Left lung (tissue), 10 donors: ENCODE data around the gene DCC. TPM values are rescaled to one million over a fixed set of nuclear protein-coding genes. Genes with fewer than 3 reads are reported as not detected.

ENCODE experiments used
- ATAC-seq: fragments of 200-7000 bp; cut with Tn5 transposase; one replicate; pipeline ENCODE4 v1.9.1; 2020; ENCODE audit warnings: moderate library complexity
- DNase-seq, 4 donors: peaks; one replicate each; pipeline ENCODE4 v3.0.0-alpha.2; 2013 to 2020
- H3K27ac ChIP-seq, 2 donors: fragments of 200-600 bp; sonication (generic) in 1 of 2; one replicate each; pipeline versions ENCODE4 v1.5.0 to v1.8.0; 2020 to 2021
- H3K27me3 ChIP-seq, 2 donors: fragments of 200-600 bp; sonication (generic) in 1 of 2; one replicate each; pipeline versions ENCODE4 v1.5.0 to v1.8.0; 2020 to 2021
- H3K36me3 ChIP-seq, 2 donors: fragments of 200-600 bp; sonication (generic) in 1 of 2; one replicate each; pipeline versions ENCODE4 v1.5.0 to v1.8.0; 2020 to 2021
- H3K4me1 ChIP-seq, 2 donors: fragments of 200-600 bp; one replicate each; pipeline ENCODE4 v1.8.0; 2021
- H3K4me3 ChIP-seq, 2 donors: fragments of 200-600 bp; sonication (generic) in 1 of 2; one replicate each; pipeline versions ENCODE4 v1.5.0 to v1.8.0; 2020 to 2021; ENCODE audit warnings: mild to moderate bottlenecking in 1 of 2
- H3K9me3 ChIP-seq, 2 donors: fragments of 200-600 bp; sonication (generic) in 1 of 2; one replicate each; pipeline versions ENCODE4 v1.5.0 to v1.8.0; 2020 to 2021
- CTCF ChIP-seq, 2 donors: fragments of 200-600 bp; sonication (generic) in 1 of 2; IDR thresholded peaks; one replicate each; pipeline versions ENCODE4 v1.5.0 to v1.8.0; 2021; ENCODE audit warnings: antibody characterized with exemption in 2 of 2
- intact Hi-C, 2 donors: fragments of 100-400 bp; cut with DNase I; formaldehyde crosslinking; loops; one replicate each; pipeline versions ENCODE4 v1.11.2 to v1.14.2; 2022
- polyA plus RNA-seq, 6 donors: library from polyadenylated mRNA; unstranded; fragments of 120-200 nt; gene quantifications; one replicate each; pipeline ENCODE4 v1.2.1, GENCODE V29; 2013; ENCODE audit not compliant: insufficient read length in 6 of 6
- total RNA-seq, 2 donors: library from RNA; stranded (reverse); fragmentation: NEBNext Ultra II Directional; extraction: Animal tissue kit (Norgen Biotek cat#: 25700); gene quantifications; one replicate each; pipeline ENCODE4 v1.2.1, GENCODE V29; 2021
- donor health status: DM: no; HTN: yes; CAD: no.
- donor health status: DM: no; HTN: no; CAD: no.

Gene DCC
- total and polyA plus RNA-seq, 8 donors, result 0.61 to 3.5 (median 2.1) TPM

GRCh38 chr18:53224128-53224778 lies 884.3 kb downstream of the DCC start:
- H3K36me3 ChIP-seq, result no peaks in the 10 kb centered on the region
- H3K27ac ChIP-seq, result no peak overlapping the region
- no peak for DNase-seq
- no peaks in the 10 kb centered on the region for H3K9me3 ChIP-seq
- H3K4me1 ChIP-seq, result no peaks in the 10 kb centered on the region
- TF ChIP-seq CTCF (IDR thresholded peaks at IDR 0.05), result no peak
- no peak overlapping the region for H3K4me3 ChIP-seq
- ATAC-seq, result no peak
- intact Hi-C loops, result no loop called here
- H3K27me3 ChIP-seq, result no peaks in the 10 kb centered on the region

- Histone ChIP-seq H3K27ac (no peak overlapping the region), H3K27me3 (no peaks in the 10 kb centered on the region), H3K4me3 (no peak overlapping the region), H3K9me3 (no peaks in the 10 kb centered on the region), H3K36me3 (no peaks in the 10 kb centered on the region), H3K4me1 (no peaks in the 10 kb centered on the region)
- ATAC-seq, result no peak
- intact Hi-C loops, result no loop called here
- TF ChIP-seq CTCF (IDR thresholded peaks at IDR 0.05), result no peak
- DNase-seq, result no peak
Measured at GRCh38 chr18:53225567-53226325, 885.7 kb downstream of the DCC start.

- Histone ChIP-seq H3K27me3 (no peaks in the 10 kb centered on the region), H3K9me3 (no peaks in the 10 kb centered on the region), H3K4me3 (no peak overlapping the region), H3K27ac (no peak overlapping the region), H3K36me3 (no peaks in the 10 kb centered on the region), H3K4me1 (no peaks in the 10 kb centered on the region)
- no peak for ATAC-seq
- no peak for TF ChIP-seq CTCF (IDR thresholded peaks at IDR 0.05)
- no peak for DNase-seq
- intact Hi-C loops, result no loop called here
Measured at GRCh38 chr18:53234610-53235009, 894.6 kb downstream of the DCC start.

- no peak for ATAC-seq
- no peak for DNase-seq
- H3K9me3 ChIP-seq, result peaks cover 0 to 9% of the 10 kb centered on the region in 2 donors
- no peaks in the 10 kb centered on the region for H3K4me1 ChIP-seq
- intact Hi-C loops, result no loop called here
- no peaks in the 10 kb centered on the region for H3K27me3 ChIP-seq
- no peaks in the 10 kb centered on the region for H3K36me3 ChIP-seq
- TF ChIP-seq CTCF (IDR thresholded peaks at IDR 0.05), result no peak
- H3K4me3 ChIP-seq, result no peak overlapping the region
- H3K27ac ChIP-seq, result no peak overlapping the region
Measured at GRCh38 chr18:53241161-53241560, 901.2 kb downstream of the DCC start.

- no peak for TF ChIP-seq CTCF (IDR thresholded peaks at IDR 0.05)
- Histone ChIP-seq H3K4me1 (no peaks in the 10 kb centered on the region), H3K27ac (no peak overlapping the region), H3K36me3 (no peaks in the 10 kb centered on the region), H3K4me3 (no peak overlapping the region), H3K9me3 (peaks cover 0 to 4% of the 10 kb centered on the region in 2 donors), H3K27me3 (no peaks in the 10 kb centered on the region)
- intact Hi-C loops, result no loop called here
- no peak for DNase-seq
- ATAC-seq, result no peak
Measured at GRCh38 chr18:53253789-53254188, 913.8 kb downstream of the DCC start.
